ENCODE results near the gene LSM5. TPM values are rescaled to one million over a fixed set of nuclear protein-coding genes. Genes with fewer than 3 reads are reported as not detected.

Gene LSM5
- total and polyA plus RNA-seq, 9 of the 15 experiments (the other 6 are each of a cell fraction or from before 2014, with no cell fraction given): 36.3 to 620 (median 186) TPM

GRCh38 chr7:32539366-32539765 is 49.2 kb upstream of the LSM5 start (continued):
- TF ChIP-seq PHF21A (IDR thresholded peaks at IDR 0.05; ENCODE audit: borderline replicate concordance, low read depth) (no peak), POLR2G (IDR thresholded peaks at IDR 0.05; ENCODE audit: low read depth, low read length) (no peak), FOXM1 (IDR thresholded peaks at IDR 0.05; ENCODE audit: low read depth) (no peak), FOXM1 (CRISPR knock-in tag; IDR thresholded peaks at IDR 0.05; ENCODE audit: low read depth) (no peak), STAT5B (CRISPR knock-in tag; IDR thresholded peaks at IDR 0.05) (0 out of 2 replicates have a peak, but pooled peaks have one; percentile 56), ERF (CRISPR knock-in tag; IDR thresholded peaks at IDR 0.05) (no peak), ZNF644 (tag; IDR thresholded peaks at IDR 0.05; ENCODE audit: low read depth) (0 out of 2 replicates have a peak, but pooled peaks have one; percentile 65), ZNF395 (CRISPR knock-in tag; IDR thresholded peaks at IDR 0.05) (peak; percentile 88), HIVEP1 (CRISPR knock-in tag; IDR thresholded peaks at IDR 0.05) (no peak), POLR2AphosphoS2 (IDR thresholded peaks at IDR 0.05; ENCODE audit: low read length) (no peak), TEAD2 (tag; IDR thresholded peaks at IDR 0.05) (peak; percentile 49; the same call in 1 of the 2 replicates), DLX4 (CRISPR knock-in tag; IDR thresholded peaks at IDR 0.05) (no peak), ETS2 (tag; IDR thresholded peaks at IDR 0.05; ENCODE audit: borderline replicate concordance, poor library complexity, severe bottlenecking) (no peak), NFE2L1 (tag; IDR thresholded peaks at IDR 0.05; ENCODE audit: borderline replicate concordance, low read depth) (0 out of 2 replicates have a peak, but pooled peaks have one; percentile 33), PHB (CRISPR knock-in tag; IDR thresholded peaks at IDR 0.05) (no peak), HDAC8 (tag; IDR thresholded peaks at IDR 0.05) (peak; percentile 81; the same call in 1 of the 2 replicates), HMG20B (CRISPR knock-in tag; IDR thresholded peaks at IDR 0.05) (no peak), SMARCA5 (IDR thresholded peaks at IDR 0.05) (no peak), ZNF589 (CRISPR knock-in tag; IDR thresholded peaks at IDR 0.05; ENCODE audit: low read depth) (peak; percentile 78; the same call in 1 of the 2 replicates)
- TF ChIP-seq, protein P1, sequence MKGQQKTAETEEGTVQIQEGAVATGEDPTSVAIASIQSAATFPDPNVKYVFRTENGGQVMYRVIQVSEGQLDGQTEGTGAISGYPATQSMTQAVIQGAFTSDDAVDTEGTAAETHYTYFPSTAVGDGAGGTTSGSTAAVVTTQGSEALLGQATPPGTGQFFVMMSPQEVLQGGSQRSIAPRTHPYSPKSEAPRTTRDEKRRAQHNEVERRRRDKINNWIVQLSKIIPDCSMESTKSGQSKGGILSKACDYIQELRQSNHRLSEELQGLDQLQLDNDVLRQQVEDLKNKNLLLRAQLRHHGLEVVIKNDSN (CRISPR knock-in tag; IDR thresholded peaks at IDR 0.05): no peak
- TF ChIP-seq, protein P2, sequence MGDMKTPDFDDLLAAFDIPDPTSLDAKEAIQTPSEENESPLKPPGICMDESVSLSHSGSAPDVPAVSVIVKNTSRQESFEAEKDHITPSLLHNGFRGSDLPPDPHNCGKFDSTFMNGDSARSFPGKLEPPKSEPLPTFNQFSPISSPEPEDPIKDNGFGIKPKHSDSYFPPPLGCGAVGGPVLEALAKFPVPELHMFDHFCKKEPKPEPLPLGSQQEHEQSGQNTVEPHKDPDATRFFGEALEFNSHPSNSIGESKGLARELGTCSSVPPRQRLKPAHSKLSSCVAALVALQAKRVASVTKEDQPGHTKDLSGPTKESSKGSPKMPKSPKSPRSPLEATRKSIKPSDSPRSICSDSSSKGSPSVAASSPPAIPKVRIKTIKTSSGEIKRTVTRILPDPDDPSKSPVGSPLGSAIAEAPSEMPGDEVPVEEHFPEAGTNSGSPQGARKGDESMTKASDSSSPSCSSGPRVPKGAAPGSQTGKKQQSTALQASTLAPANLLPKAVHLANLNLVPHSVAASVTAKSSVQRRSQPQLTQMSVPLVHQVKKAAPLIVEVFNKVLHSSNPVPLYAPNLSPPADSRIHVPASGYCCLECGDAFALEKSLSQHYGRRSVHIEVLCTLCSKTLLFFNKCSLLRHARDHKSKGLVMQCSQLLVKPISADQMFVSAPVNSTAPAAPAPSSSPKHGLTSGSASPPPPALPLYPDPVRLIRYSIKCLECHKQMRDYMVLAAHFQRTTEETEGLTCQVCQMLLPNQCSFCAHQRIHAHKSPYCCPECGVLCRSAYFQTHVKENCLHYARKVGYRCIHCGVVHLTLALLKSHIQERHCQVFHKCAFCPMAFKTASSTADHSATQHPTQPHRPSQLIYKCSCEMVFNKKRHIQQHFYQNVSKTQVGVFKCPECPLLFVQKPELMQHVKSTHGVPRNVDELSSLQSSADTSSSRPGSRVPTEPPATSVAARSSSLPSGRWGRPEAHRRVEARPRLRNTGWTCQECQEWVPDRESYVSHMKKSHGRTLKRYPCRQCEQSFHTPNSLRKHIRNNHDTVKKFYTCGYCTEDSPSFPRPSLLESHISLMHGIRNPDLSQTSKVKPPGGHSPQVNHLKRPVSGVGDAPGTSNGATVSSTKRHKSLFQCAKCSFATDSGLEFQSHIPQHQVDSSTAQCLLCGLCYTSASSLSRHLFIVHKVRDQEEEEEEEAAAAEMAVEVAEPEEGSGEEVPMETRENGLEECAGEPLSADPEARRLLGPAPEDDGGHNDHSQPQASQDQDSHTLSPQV (IDR thresholded peaks at IDR 0.05): peak; percentile 96
- TF ChIP-seq, protein P3, sequence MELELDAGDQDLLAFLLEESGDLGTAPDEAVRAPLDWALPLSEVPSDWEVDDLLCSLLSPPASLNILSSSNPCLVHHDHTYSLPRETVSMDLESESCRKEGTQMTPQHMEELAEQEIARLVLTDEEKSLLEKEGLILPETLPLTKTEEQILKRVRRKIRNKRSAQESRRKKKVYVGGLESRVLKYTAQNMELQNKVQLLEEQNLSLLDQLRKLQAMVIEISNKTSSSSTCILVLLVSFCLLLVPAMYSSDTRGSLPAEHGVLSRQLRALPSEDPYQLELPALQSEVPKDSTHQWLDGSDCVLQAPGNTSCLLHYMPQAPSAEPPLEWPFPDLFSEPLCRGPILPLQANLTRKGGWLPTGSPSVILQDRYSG (tag; conservative IDR thresholded peaks at IDR 0.05; ENCODE audit: low read depth): peak; percentile 82

All from K562 (cell line).